ENCODE results near the gene ACYP2. TPM values are rescaled to one million over a fixed set of nuclear protein-coding genes. Genes with fewer than 3 reads are reported as not detected.
"Not testable (repeated sequence)": the region's sequence is repeated elsewhere in the genome, so short reads cannot be mapped to it uniquely, and the experiment has no call there.

ACYP2 gene
- total and polyA plus RNA-seq, 5 donors = 47.1 to 122 (median 64.9) TPM

DNA sequence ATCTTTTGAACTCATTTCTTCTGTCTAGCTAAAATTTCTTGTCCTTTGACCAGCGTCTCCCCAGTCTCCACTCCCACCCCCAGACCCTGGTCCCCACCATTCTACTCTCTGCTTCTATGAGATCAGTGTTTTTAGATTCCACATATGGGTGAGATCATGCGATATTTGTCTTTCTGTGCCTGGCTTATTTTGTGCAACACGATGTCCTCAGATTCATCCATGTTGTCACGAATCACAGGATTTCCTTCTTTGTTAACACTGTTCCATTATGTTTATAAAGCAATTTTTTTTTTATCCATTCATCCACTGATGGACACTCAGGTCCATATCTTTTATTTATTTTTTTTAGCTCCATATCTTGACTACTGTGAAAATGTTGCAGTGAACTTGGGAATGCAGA is 16.0 kb upstream of the ACYP2 start:
- 83% methylated on average over 4 of the region's 4 CpGs for WGBS
- no peak for ATAC-seq
- no peaks in the 10 kb centered on the region for H3K9me3 ChIP-seq (ENCODE audit: control insufficient read depth, low read length)
- DNase-seq = no peak
- H3K4me3 ChIP-seq (ENCODE audit: low read length) = no peak overlapping the region
- peaks cover 3% of the 10 kb centered on the region for H3K4me1 ChIP-seq (ENCODE audit: control insufficient read depth, insufficient read depth, low read length)
- intact Hi-C loops (cut with DNase I) = no loop called here
- no peaks in the 10 kb centered on the region for H3K27me3 ChIP-seq (ENCODE audit: control insufficient read depth, insufficient read depth)
- H3K27ac ChIP-seq (ENCODE audit: low read length) = no peak overlapping the region

GRCh38 chr2:54099829-54100585 is 15.4 kb upstream of the ACYP2 start:
- intact Hi-C loops (cut with DNase I) = loop anchor here in 1 of 4 donors (10.0 kb wide), 1 partner anchor 605 kb away; no protein-coding TSS in a partner anchor
- Histone ChIP-seq H3K27ac (ENCODE audit: low read length) (no peak overlapping the region), H3K4me3 (ENCODE audit: low read length) (no peak overlapping the region), H3K4me1 (ENCODE audit: control insufficient read depth, insufficient read depth, low read length) (peaks cover 3% of the 10 kb centered on the region), H3K27me3 (ENCODE audit: control insufficient read depth, insufficient read depth) (no peaks in the 10 kb centered on the region), H3K9me3 (ENCODE audit: control insufficient read depth, low read length) (no peaks in the 10 kb centered on the region)
- WGBS = 90% methylated on average over 6 of the region's 6 CpGs
- no peak for DNase-seq
- no peak for ATAC-seq

- Histone ChIP-seq H3K27ac (ENCODE audit: low read length) (no peak overlapping the region), H3K4me3 (ENCODE audit: low read length) (no peak overlapping the region), H3K9me3 (ENCODE audit: control insufficient read depth, low read length) (no peaks in the 10 kb centered on the region), H3K27me3 (ENCODE audit: control insufficient read depth, insufficient read depth) (no peaks in the 10 kb centered on the region), H3K4me1 (ENCODE audit: control insufficient read depth, insufficient read depth, low read length) (peaks cover 3% of the 10 kb centered on the region)
- WGBS = 92% methylated on average over 2 of the region's 2 CpGs
- ATAC-seq = no peak
- intact Hi-C loops (cut with DNase I) = loop anchor here in 1 of 4 donors (10.0 kb wide), 1 partner anchor 604 kb away; no protein-coding TSS in a partner anchor
- no peak for DNase-seq
Measured at GRCh38 chr2:54100772-54101171, 14.6 kb upstream of the ACYP2 start.

DNA sequence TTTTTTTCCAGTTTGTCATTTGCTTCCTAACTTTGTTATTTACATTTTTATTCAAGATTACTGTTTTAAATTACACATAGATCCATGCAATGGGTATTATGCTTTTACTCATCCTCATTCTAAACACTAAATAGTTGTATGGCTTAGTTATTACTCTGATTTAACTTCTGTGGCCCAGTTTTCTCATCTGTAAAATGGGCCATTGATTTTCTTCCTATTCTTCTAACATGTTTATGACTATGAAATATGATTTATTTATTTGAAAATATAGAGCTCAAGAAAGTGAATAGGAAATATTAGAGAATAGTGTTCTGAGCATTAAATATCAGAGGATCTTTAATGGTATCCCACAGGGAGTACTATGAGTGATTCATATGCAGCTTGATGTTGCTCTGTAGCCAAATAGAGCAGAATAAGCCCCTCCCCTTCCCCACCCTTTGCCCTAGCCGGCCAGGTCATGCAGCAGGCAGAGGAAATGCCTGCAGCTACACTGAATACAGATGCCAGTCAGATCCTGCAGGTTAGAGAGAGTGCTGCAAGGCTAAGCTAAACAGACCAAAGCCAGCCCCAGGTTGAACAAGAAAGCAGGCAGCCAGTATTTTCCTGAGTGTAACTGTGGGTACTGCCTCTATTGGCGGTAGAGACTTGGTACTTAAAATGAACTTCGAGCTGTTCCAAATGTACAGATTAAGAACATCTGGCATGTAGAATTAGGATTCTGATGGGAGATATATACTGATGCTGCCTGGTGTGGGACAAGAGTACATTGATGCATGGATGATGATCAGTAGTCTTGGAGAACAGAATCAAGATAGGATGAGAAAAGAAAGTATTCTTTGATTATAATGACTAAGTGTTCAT is 11.7 kb upstream of the ACYP2 start:
- Histone ChIP-seq H3K27me3 (ENCODE audit: control insufficient read depth, insufficient read depth) (no peaks in the 10 kb centered on the region), H3K27ac (ENCODE audit: low read length) (no peak overlapping the region), H3K4me1 (ENCODE audit: control insufficient read depth, insufficient read depth, low read length) (peaks cover 3% of the 10 kb centered on the region), H3K9me3 (ENCODE audit: control insufficient read depth, low read length) (no peaks in the 10 kb centered on the region), H3K4me3 (ENCODE audit: low read length) (no peak overlapping the region)
- WGBS = 30% methylated on average over 3 of the region's 3 CpGs
- peak; percentile 79 to 87 for ATAC-seq
- peak in 2 of 3 donors; percentile 27 to 53 for DNase-seq
- intact Hi-C loops (cut with DNase I) = loop anchor here in 1 of 4 donors (10.0 kb wide), 1 partner anchor 601 kb away; no protein-coding TSS in a partner anchor

DNA sequence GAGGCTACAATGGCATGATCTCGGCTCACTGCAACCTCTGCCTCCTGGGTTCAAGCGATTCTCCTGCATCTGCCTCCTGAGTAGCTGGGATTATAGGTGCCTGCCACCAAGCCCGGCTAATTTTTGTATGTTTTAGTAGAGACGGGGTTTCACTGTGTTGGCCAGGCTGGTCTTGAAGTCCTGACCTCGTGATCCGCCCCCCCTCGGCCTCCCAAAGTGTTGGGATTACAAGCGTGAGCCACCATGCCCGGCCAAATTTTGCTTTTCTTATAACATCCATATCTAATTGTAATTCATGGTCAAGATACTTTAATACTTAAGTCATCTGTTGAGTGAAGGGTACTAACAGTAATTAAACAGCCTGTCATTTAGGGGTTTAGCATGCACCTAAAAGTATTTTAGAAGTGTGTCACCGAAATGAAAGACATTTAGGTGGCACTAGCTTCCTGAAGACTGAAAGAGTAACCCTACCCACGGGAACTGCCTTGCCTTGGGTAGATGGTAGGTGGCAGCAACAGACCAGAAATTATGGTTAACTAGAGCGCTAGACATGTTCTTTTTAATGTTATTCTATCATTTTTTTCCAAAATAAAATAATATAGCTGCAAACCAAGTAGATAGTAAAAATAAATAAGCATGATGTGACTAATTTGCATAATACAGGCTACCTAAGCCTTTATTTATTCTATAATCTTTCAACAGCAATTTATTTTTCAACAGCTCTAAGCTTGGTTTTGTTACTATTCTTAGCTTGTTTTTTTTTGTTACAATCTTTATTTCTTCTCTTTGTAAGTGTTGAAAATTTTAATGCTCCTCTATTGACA is 8.6 kb upstream of the ACYP2 start:
- H3K27me3 ChIP-seq (ENCODE audit: control insufficient read depth, insufficient read depth) = no peaks in the 10 kb centered on the region
- intact Hi-C loops (cut with DNase I) = loop anchor here in 1 of 4 donors (5.0 to 10.0 kb wide), 2 partner anchors 598 to 730 kb away; no protein-coding TSS in a partner anchor
- H3K9me3 ChIP-seq (ENCODE audit: control insufficient read depth, low read length) = no peaks in the 10 kb centered on the region
- DNase-seq (no peak), ATAC-seq (peak; percentile 72 to 74)
- H3K27ac ChIP-seq (ENCODE audit: low read length) = no peak overlapping the region
- no peak overlapping the region for H3K4me3 ChIP-seq (ENCODE audit: low read length)
- WGBS = 62% methylated on average over 12 of the region's 12 CpGs
- H3K4me1 ChIP-seq (ENCODE audit: control insufficient read depth, insufficient read depth, low read length) = peaks cover 3% of the 10 kb centered on the region

DNA sequence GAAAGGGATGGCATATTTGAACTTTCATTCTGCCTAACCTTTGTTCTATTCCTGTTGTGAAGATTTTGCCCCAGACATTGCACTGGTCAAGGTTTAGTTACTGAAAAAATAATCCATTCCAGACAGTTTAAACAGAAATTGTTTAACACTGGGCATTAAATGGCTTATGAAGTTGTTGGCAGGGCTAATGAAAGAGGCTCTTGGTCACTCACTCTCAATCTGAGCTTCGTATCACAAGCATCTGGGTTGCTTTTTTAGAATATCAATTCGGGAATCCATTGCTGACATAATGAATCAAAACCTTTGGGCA is 8.0 kb upstream of the ACYP2 start:
- Histone ChIP-seq H3K9me3 (ENCODE audit: control insufficient read depth, low read length) (no peaks in the 10 kb centered on the region), H3K27me3 (ENCODE audit: control insufficient read depth, insufficient read depth) (no peaks in the 10 kb centered on the region), H3K4me3 (ENCODE audit: low read length) (no peak overlapping the region), H3K27ac (ENCODE audit: low read length) (no peak overlapping the region), H3K4me1 (ENCODE audit: control insufficient read depth, insufficient read depth, low read length) (peaks cover 3% of the 10 kb centered on the region)
- intact Hi-C loops (cut with DNase I) = loop anchor here in 1 of 4 donors (5.0 to 10.0 kb wide), 2 partner anchors 597 to 730 kb away; no protein-coding TSS in a partner anchor
- 89% methylated on average over 2 of the region's 2 CpGs for WGBS
- ATAC-seq = no peak
- DNase-seq = no peak

DNA sequence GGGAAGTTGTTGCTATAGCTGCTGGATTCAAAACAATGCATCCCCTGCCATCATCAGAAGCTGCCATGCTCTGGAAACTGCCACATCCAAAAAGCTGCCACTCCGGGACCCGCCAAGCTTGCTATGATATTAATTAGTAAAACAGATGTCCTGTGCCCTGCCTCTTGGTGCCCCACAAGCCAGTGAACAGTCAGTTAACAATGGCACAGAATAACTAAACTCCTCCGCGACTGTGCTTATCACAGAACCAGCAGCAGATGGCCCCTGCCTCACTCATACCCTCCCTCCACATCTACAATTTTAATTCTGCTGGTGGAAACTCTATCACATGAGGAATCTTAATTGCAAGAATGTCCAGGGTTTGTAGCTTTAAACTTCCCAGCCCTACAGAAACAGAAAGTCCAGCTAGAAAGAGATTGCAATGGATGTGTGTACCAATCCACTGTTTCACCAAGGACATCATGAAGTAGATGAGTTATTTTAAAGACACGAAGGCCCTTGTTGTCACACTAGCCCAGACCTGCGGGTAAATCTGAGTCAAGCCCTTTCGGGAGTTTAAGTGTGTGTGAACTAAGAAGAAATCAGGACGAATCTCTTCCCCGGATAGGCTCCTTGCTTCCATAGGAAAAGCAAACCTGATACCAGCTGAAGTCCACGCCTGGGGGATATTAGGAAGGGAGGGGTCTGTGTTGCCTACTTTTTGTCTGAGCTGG is 7.4 kb upstream of the ACYP2 start:
- Histone ChIP-seq H3K9me3 (ENCODE audit: control insufficient read depth, low read length) (no peaks in the 10 kb centered on the region), H3K27ac (ENCODE audit: low read length) (no peak overlapping the region), H3K27me3 (ENCODE audit: control insufficient read depth, insufficient read depth) (no peaks in the 10 kb centered on the region), H3K4me3 (ENCODE audit: low read length) (no peak overlapping the region), H3K4me1 (ENCODE audit: control insufficient read depth, insufficient read depth, low read length) (peaks cover 3% of the 10 kb centered on the region)
- 76% methylated on average over 10 of the region's 10 CpGs for WGBS
- ATAC-seq = no peak
- intact Hi-C loops (cut with DNase I) = loop anchor here in 1 of 4 donors (5.0 to 10.0 kb wide), 2 partner anchors 597 to 729 kb away; no protein-coding TSS in a partner anchor
- no peak for DNase-seq

GRCh38 chr2:54109848-54110247 is 5.6 kb upstream of the ACYP2 start:
- H3K27me3 ChIP-seq (ENCODE audit: control insufficient read depth, insufficient read depth) = no peaks in the 10 kb centered on the region
- intact Hi-C loops (cut with DNase I) = loop anchor here in 2 of 4 donors (5.0 to 10.0 kb wide), 2 partner anchors 595 to 727 kb away; no protein-coding TSS in a partner anchor
- H3K4me3 ChIP-seq (ENCODE audit: low read length) = no peak overlapping the region
- DNase-seq (no peak), ATAC-seq (no peak)
- 95% methylated on average over 3 of the region's 3 CpGs for WGBS
- no peak overlapping the region for H3K27ac ChIP-seq (ENCODE audit: low read length)
- H3K9me3 ChIP-seq (ENCODE audit: control insufficient read depth, low read length) = no peaks in the 10 kb centered on the region
- no peaks in the 10 kb centered on the region for H3K4me1 ChIP-seq (ENCODE audit: control insufficient read depth, insufficient read depth, low read length)

- not testable (repeated sequence) for H3K4me1 ChIP-seq (ENCODE audit: control insufficient read depth, insufficient read depth, low read length); DNase-seq; ATAC-seq; H3K9me3 ChIP-seq (ENCODE audit: control insufficient read depth, low read length); H3K27me3 ChIP-seq (ENCODE audit: control insufficient read depth, insufficient read depth)
- intact Hi-C loops (cut with DNase I) = loop anchor here in 1 of 4 donors (10.0 kb wide), 1 partner anchor 590 kb away; no protein-coding TSS in a partner anchor
- WGBS = 93% methylated on average over 6 of the region's 6 CpGs
- Histone ChIP-seq H3K4me3 (ENCODE audit: low read length) (peak overlapping the region; percentile 86), H3K27ac (ENCODE audit: low read length) (peak overlapping the region; percentile 75)
Measured at GRCh38 chr2:54114479-54114878, 936 bp upstream of the ACYP2 start.

DNA sequence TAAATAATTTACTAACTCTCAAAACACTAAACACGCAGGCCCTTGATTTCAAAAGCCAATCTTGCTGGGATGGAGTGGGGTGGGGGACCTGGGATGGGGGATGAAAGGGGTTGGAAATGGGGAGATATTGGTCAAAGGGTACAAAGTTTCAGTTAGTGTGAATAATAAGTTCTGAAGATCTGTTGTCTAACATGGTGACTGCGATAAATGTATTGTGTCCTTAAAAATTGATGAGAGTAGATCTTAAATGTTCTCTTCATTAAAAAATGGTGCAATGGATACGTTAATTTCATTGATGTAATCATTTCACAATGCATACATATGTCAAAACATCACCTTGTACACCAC is 505 bp upstream of the ACYP2 start:
- peak overlapping the region; percentile 86 for H3K4me3 ChIP-seq (ENCODE audit: low read length)
- DNase-seq (no peak), ATAC-seq (no peak)
- H3K27ac ChIP-seq (ENCODE audit: low read length) = peak overlapping the region; percentile 75
- H3K27me3 ChIP-seq (ENCODE audit: control insufficient read depth, insufficient read depth) = no peaks in the 10 kb centered on the region
- no peaks in the 10 kb centered on the region for H3K4me1 ChIP-seq (ENCODE audit: control insufficient read depth, insufficient read depth, low read length)
- 62% methylated on average over 3 of the region's 3 CpGs for WGBS
- H3K9me3 ChIP-seq (ENCODE audit: control insufficient read depth, low read length) = no peaks in the 10 kb centered on the region
- intact Hi-C loops (cut with DNase I) = loop anchor here in 1 of 4 donors (10.0 kb wide), 1 partner anchor 590 kb away; no protein-coding TSS in a partner anchor

All from right cardiac atrium (tissue), 5 donors.